B cell (primary cell): ENCODE results near the gene ERP29. TPM values are rescaled to one million over a fixed set of nuclear protein-coding genes. Genes with fewer than 3 reads are reported as not detected.

ENCODE experiments used
- ATAC-seq: fragments of 200-7000 bp; cut with Tn5 transposase; one replicate; pipeline ENCODE4 v1.10.0; 2021; ENCODE audit warnings: low read depth, mild to moderate bottlenecking, moderate number of reproducible peaks, moderate library complexity
- CTCF ChIA-PET: fragments of 350-600 bp; sonication (Branson Sonifier 250); formaldehyde crosslinking; loops from one replicate; lab custom pipeline; 2021; ENCODE audit warnings: antibody characterized with exemption, inconsistent platforms; lab: Charles Lee
- POLR2A ChIA-PET: fragments of 350-600 bp; sonication (Branson Sonifier 250); formaldehyde crosslinking; loops from one replicate; lab custom pipeline; 2021; ENCODE audit warnings: antibody characterized with exemption; lab: Charles Lee
- DNase-seq: peaks from one replicate; pipeline ENCODE4 v3.0.0; 2013
- H2AFZ ChIP-seq: 2 replicates; pipeline ENCODE4 v1.6.1; 2012; ENCODE audit warnings: mild to moderate bottlenecking, low read depth, low read length; ENCODE audit not compliant: insufficient read depth, poor library complexity, severe bottlenecking
- H3K27ac ChIP-seq, 2 donors: 1 replicate in 1 of 2; 2 replicates in 1 of 2; pipeline ENCODE4 v1.5.1; 2012 to 2013; ENCODE audit warnings: low read length in 2 of 2, mild to moderate bottlenecking in 2 of 2, moderate library complexity in 1 of 2
- H3K27me3 ChIP-seq, 4 experiments: fragments of 200-600 bp in 1 of 4; sonication (generic) in 1 of 4; replicated peaks in 1 of 4; 1 replicate in 2 of 4; 2 replicates in 2 of 4; pipeline versions ENCODE4 v1.6.1 to v1.7.0; 2013 to 2016; ENCODE audit warnings: low read length in 3 of 4, mild to moderate bottlenecking in 2 of 4, mixed read lengths in 1 of 4, moderate library complexity in 1 of 4; ENCODE audit not compliant: insufficient read depth in 4 of 4, control insufficient read depth in 3 of 4; ENCODE audit errors: control extremely low read depth in 1 of 4
- H3K36me3 ChIP-seq, 2 experiments: replicated peaks in 1 of 2; 1 replicate in 1 of 2; 2 replicates in 1 of 2; pipeline versions ENCODE4 v1.6.1 to v1.7.1; 2013; ENCODE audit warnings: low read length in 1 of 2; ENCODE audit not compliant: insufficient read depth in 2 of 2, control insufficient read depth in 1 of 2; ENCODE audit errors: control extremely low read depth in 1 of 2, extremely low read depth in 1 of 2
- H3K4me1 ChIP-seq, 2 donors: fragments of 200-600 bp in 1 of 2; sonication (generic) in 1 of 2; 1 replicate in 1 of 2; 2 replicates in 1 of 2; pipeline versions ENCODE4 v1.5.1 to v1.6.1; 2013 to 2017; ENCODE audit warnings: low read length in 2 of 2; ENCODE audit not compliant: control insufficient read depth in 2 of 2, insufficient read depth in 2 of 2
- H3K4me2 ChIP-seq: replicated peaks from 2 replicates; pipeline ENCODE3; 2012; ENCODE audit warnings: mild to moderate bottlenecking, low read depth, low read length; ENCODE audit not compliant: poor library complexity, severe bottlenecking
- H3K4me3 ChIP-seq, 5 experiments: fragments of 200-600 bp in 1 of 5; sonication (generic) in 1 of 5; 1 replicate in 3 of 5; 2 replicates in 2 of 5; pipeline versions ENCODE4 v1.5.1 to v1.7.0; 2011 to 2016; ENCODE audit warnings: low read length in 4 of 5, mild to moderate bottlenecking in 4 of 5, low read depth in 2 of 5, control low read depth in 1 of 5, moderate library complexity in 1 of 5; ENCODE audit not compliant: insufficient read depth in 1 of 5; ENCODE audit errors: control extremely low read depth in 1 of 5, extremely low read depth in 1 of 5
- H3K79me2 ChIP-seq: fragments of 200-600 bp; sonication (generic); one replicate; pipeline ENCODE4 v1.6.0; 2016; ENCODE audit warnings: low read length; ENCODE audit not compliant: control insufficient read depth, insufficient read depth
- H3K9ac ChIP-seq: fragments of 200-600 bp; sonication (generic); 2 replicates; pipeline ENCODE4 v1.6.1; 2017; ENCODE audit warnings: mild to moderate bottlenecking, low read length, moderate library complexity
- H3K9me3 ChIP-seq, 3 donors: one replicate each; pipeline versions ENCODE4 v1.6.1 to v1.7.1; 2013; ENCODE audit warnings: low read length in 2 of 3; ENCODE audit not compliant: control insufficient read depth in 2 of 3, insufficient read depth in 1 of 3; ENCODE audit errors: control extremely low read depth in 1 of 3
- H4K20me1 ChIP-seq: 2 replicates; pipeline ENCODE4 v1.6.0; 2012; ENCODE audit warnings: mild to moderate bottlenecking, low read length; ENCODE audit not compliant: insufficient read depth, control insufficient read depth, poor library complexity, severe bottlenecking
- H3K27ac Mint-ChIP-seq: one replicate; pipeline ENCODE4 v1.8.0; 2021; ENCODE audit warnings: mixed read lengths
- H3K27me3 Mint-ChIP-seq: one replicate; pipeline ENCODE4 v1.8.0; 2021; ENCODE audit warnings: mixed read lengths
- H3K4me1 Mint-ChIP-seq: one replicate; pipeline ENCODE4 v1.8.0; 2021; ENCODE audit warnings: mixed read lengths
- H3K4me3 Mint-ChIP-seq: one replicate; pipeline ENCODE4 v1.8.0; 2021; ENCODE audit warnings: mixed read lengths
- H3K9me3 Mint-ChIP-seq: one replicate; pipeline ENCODE4 v1.8.0; 2022; ENCODE audit warnings: mixed read lengths; ENCODE audit not compliant: insufficient read depth
- EZH2 ChIP-seq: IDR thresholded peaks from 2 replicates; pipeline ENCODE4 v1.6.1; 2012; ENCODE audit warnings: borderline replicate concordance, low read depth, mild to moderate bottlenecking, moderate library complexity, low read length; ENCODE audit not compliant: insufficient read depth, poor library complexity, severe bottlenecking
- WGBS: methylation state at CpG from one replicate; pipeline ENCODE4 v1.1.5; 2013; ENCODE audit warnings: missing lambda C conversion rate; ENCODE audit not compliant: insufficient coverage; 5-methylcytosine and 5-hydroxymethylcytosine counted together
- intact Hi-C: fragments of 100-400 bp; cut with micrococcal nuclease; formaldehyde crosslinking; loops from one replicate; pipeline ENCODE4 v1.10.0; 2022
- polyA plus RNA-seq: library from polyadenylated mRNA; depleted of rRNA; stranded (reverse); fragments of >200 nt; gene quantifications from 2 replicates; pipeline ENCODE4 v1.2.3, GENCODE V29; 2012
- total RNA-seq, 2 donors: library from RNA; stranded (reverse); fragments of 120-200 nt in 1 of 2; gene quantifications; 1 replicate in 1 of 2; 2 replicates in 1 of 2; pipeline versions ENCODE4 v1.2.3 to v1.2.4, GENCODE V29; 2013 to 2022
- TF ChIP-seq, protein P1 (sequence below): fragments of 200-600 bp; IDR thresholded peaks from one replicate; pipeline ENCODE4 v1.8.0; 2022; ENCODE audit warnings: antibody characterized with exemption, mild to moderate bottlenecking

The ERP29 gene
- total and polyA plus RNA-seq, 2 donors (not counting 1 experiment from before 2014, with no cell fraction given): 130 to 149 TPM

DNA sequence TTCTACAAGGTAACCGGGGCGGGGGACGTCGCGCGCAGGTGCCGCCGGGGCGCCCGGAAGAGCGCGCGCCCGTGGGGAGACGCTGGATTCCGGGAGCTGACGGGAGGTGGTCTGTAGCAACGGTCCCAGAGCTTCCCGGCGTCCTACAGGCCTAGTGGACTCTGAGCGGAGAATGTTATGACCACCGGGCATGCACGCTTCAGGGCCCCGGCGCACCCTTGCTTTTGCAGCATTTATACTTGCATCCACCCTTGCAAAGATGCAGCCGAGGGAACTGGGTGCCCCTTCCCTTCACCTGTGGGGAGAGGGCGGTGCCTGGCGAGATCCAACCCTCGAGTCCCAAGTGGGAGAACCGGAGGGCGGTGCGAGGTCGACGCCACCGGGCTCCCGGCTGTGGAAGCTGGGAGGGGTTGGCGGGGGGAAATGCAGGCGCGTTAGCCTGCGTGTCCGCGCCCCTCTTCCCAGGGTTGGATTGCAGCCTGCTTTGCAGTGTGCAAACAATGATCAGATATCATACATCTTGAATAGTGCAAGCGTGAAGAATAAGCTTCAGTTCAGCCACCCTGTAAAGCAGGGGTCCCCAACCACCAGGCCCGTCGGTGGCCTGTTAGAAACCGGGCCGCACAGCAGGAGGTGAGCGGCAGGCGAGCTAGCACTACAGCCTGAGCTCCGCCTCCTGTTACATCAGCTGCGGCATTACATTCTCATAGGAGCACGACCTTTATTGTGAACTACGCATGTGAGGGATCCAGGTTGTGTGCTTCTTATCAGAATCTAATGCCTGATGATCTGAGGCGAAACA is 576 bp downstream of the ERP29 start:
- peaks cover 56% of the 10 kb centered on the region for H3K79me2 ChIP-seq

More for the DNA sequence above, 576 bp downstream of the ERP29 start:
- no peaks in the 10 kb centered on the region for H3K27me3 ChIP-seq
- Mint-ChIP-seq H3K27me3 (no peaks in the 10 kb centered on the region), H3K9me3 (peaks cover 2% of the 10 kb centered on the region), H3K4me1 (peaks cover 53% of the 10 kb centered on the region), H3K27ac (peak overlapping the region; percentile 91), H3K4me3 (peak overlapping the region; percentile 87)
- peak overlapping the region; percentile 92 to 93 for H3K27ac ChIP-seq
- WGBS: under 1% methylated on average over 51 of the region's 54 CpGs
- ChIA-PET POLR2A (interaction anchor here (0.6 to 2.5 kb wide), 10 partner anchors 9 to 603 kb away, joined by 3 to 9 read pairs (median 4); partner anchors contain the start of genes MAPKAPK5, NAA25 and TRAFD1), CTCF (interaction anchor here (0.6 to 3.1 kb wide), 13 partner anchors 7 to 562 kb away, joined by 3 to 26 read pairs (median 4); no protein-coding TSS in a partner anchor)
- H4K20me1 ChIP-seq: peaks cover 46% of the 10 kb centered on the region
- H3K4me1 ChIP-seq: peaks cover 53 to 61% of the 10 kb centered on the region in 2 donors
- peaks cover 0 to 10% (median 3%) of the 10 kb centered on the region in 3 donors for H3K9me3 ChIP-seq
- ATAC-seq: peak; percentile 24
- intact Hi-C loops: loop anchor here (1.0 kb wide), 8 partner anchors 12 to 395 kb away; partner anchors contain the start of genes HECTD4, MAPKAPK5, NAA25 and RPL6
- no peak for TF ChIP-seq EZH2
- TF ChIP-seq, protein P1, sequence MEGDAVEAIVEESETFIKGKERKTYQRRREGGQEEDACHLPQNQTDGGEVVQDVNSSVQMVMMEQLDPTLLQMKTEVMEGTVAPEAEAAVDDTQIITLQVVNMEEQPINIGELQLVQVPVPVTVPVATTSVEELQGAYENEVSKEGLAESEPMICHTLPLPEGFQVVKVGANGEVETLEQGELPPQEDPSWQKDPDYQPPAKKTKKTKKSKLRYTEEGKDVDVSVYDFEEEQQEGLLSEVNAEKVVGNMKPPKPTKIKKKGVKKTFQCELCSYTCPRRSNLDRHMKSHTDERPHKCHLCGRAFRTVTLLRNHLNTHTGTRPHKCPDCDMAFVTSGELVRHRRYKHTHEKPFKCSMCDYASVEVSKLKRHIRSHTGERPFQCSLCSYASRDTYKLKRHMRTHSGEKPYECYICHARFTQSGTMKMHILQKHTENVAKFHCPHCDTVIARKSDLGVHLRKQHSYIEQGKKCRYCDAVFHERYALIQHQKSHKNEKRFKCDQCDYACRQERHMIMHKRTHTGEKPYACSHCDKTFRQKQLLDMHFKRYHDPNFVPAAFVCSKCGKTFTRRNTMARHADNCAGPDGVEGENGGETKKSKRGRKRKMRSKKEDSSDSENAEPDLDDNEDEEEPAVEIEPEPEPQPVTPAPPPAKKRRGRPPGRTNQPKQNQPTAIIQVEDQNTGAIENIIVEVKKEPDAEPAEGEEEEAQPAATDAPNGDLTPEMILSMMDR: peak; percentile 22
- H3K36me3 ChIP-seq: peaks cover 12 to 34% of the 10 kb centered on the region in 2 experiments
- H3K4me2 ChIP-seq: peak overlapping the region; percentile 84
- H3K4me3 ChIP-seq: peak overlapping the region; percentile 50 to 97 (median 88)
- DNase-seq: peak; percentile 82
- H2AFZ ChIP-seq: peak overlapping the region; percentile 89
- peak overlapping the region; percentile 83 for H3K9ac ChIP-seq
